ENCODE results near the gene VCX2.
"Not testable (repeated sequence)": the region's sequence is repeated elsewhere in the genome, so short reads cannot be mapped to it uniquely, and the experiment has no call there.

VCX2 gene

GRCh38 chrX:8171169-8171568 is at the start of gene VCX2:
TSS of gene VCX2 (minus strand) at chrX:8171267. CDS start at chrX:8170643, 624 bp downstream.
- DNase-seq (ENCODE audit: extremely low read depth, low read depth), result not testable (repeated sequence)

GRCh38 chrX:8204943-8205342 is 33.9 kb upstream of the VCX2 start:
- no peak for TF ChIP-seq CTCF (IDR thresholded peaks at IDR 0.05; ENCODE audit: low read depth, low read length)
- no peak for DNase-seq (ENCODE audit: extremely low read depth, low read depth)

- TF ChIP-seq CTCF (IDR thresholded peaks at IDR 0.05; ENCODE audit: low read depth, low read length), result no peak
- no peak for DNase-seq (ENCODE audit: extremely low read depth, low read depth)
Observed at GRCh38 chrX:8204169-8204935, 33.3 kb upstream of the VCX2 start.

- no peak for DNase-seq (ENCODE audit: extremely low read depth, low read depth)
- no peak for TF ChIP-seq CTCF (IDR thresholded peaks at IDR 0.05; ENCODE audit: low read depth, low read length)
Observed at GRCh38 chrX:8201896-8202331, 30.8 kb upstream of the VCX2 start.

GRCh38 chrX:8196776-8197175 is 25.7 kb upstream of the VCX2 start:
- DNase-seq (ENCODE audit: extremely low read depth, low read depth), result no peak
- TF ChIP-seq CTCF (IDR thresholded peaks at IDR 0.05; ENCODE audit: low read depth, low read length), result no peak

GRCh38 chrX:8194216-8194615 is 23.1 kb upstream of the VCX2 start:
- DNase-seq (ENCODE audit: extremely low read depth, low read depth), result no peak
- no peak for TF ChIP-seq CTCF (IDR thresholded peaks at IDR 0.05; ENCODE audit: low read depth, low read length)

- no peak for TF ChIP-seq CTCF (IDR thresholded peaks at IDR 0.05; ENCODE audit: low read depth, low read length)
- no peak for DNase-seq (ENCODE audit: extremely low read depth, low read depth)
Observed at GRCh38 chrX:8192276-8192675, 21.2 kb upstream of the VCX2 start.

GRCh38 chrX:8191022-8191421 is 20.0 kb upstream of the VCX2 start:
- no peak for DNase-seq (ENCODE audit: extremely low read depth, low read depth)
- TF ChIP-seq CTCF (IDR thresholded peaks at IDR 0.05; ENCODE audit: low read depth, low read length), result no peak

All from AG09319 (cell line).